ENCODE data around the gene CFAP68. TPM values are rescaled to one million over a fixed set of nuclear protein-coding genes. Genes with fewer than 3 reads are reported as not detected.

The CFAP68 gene
- 16.2 and 17.6 TPM in 2 replicates for polyA plus RNA-seq (2014; cell fraction: cytosol; rRNA removed)
- 27.3 and 28.7 TPM in 2 replicates for polyA plus RNA-seq (2014; cell fraction: nucleus; rRNA removed)

GRCh38 chr11:111878849-111879636 is at the start of gene CFAP68, which contains the start of gene FDXACB1:
Gene CFAP68 (plus strand): TSS chr11:111879541. CDS start chr11:111879561, 20 bp downstream.
Gene FDXACB1 (minus strand): TSS chr11:111879165. CDS start chr11:111879132, 33 bp downstream.
- DNase-seq (ENCODE audit: low spot score) = peak; percentile 96

- DNase-seq (ENCODE audit: low spot score) = peak; percentile 40
These were observed 45.8 kb upstream of the CFAP68 start for GRCh38 chr11:111833524-111833923.

GRCh38 chr11:111834432-111835163 is 44.7 kb upstream of the CFAP68 start:
- no peak for DNase-seq (ENCODE audit: low spot score)

GRCh38 chr11:111835665-111836064 is 43.7 kb upstream of the CFAP68 start:
- DNase-seq (ENCODE audit: low spot score) = no peak

GRCh38 chr11:111836162-111836561 is 43.2 kb upstream of the CFAP68 start:
- DNase-seq (ENCODE audit: low spot score) = no peak

- DNase-seq (ENCODE audit: low spot score) = no peak
These were observed 42.6 kb upstream of the CFAP68 start for GRCh38 chr11:111836721-111837120.

- no peak for DNase-seq (ENCODE audit: low spot score)
These were observed 41.9 kb upstream of the CFAP68 start for GRCh38 chr11:111837366-111837891.

- no peak for DNase-seq (ENCODE audit: low spot score)
These were observed 41.3 kb upstream of the CFAP68 start for GRCh38 chr11:111838054-111838453.

- DNase-seq (ENCODE audit: low spot score) = no peak
These were observed 39.2 kb upstream of the CFAP68 start for GRCh38 chr11:111840143-111840542.

GRCh38 chr11:111841370-111842053 is 37.8 kb upstream of the CFAP68 start:
- DNase-seq (ENCODE audit: low spot score) = peak; percentile 67

GRCh38 chr11:111843661-111844060 is 35.7 kb upstream of the CFAP68 start:
- no peak for DNase-seq (ENCODE audit: low spot score)

- DNase-seq (ENCODE audit: low spot score) = no peak
These were observed 33.9 kb upstream of the CFAP68 start for GRCh38 chr11:111845276-111846028.

- no peak for DNase-seq (ENCODE audit: low spot score)
These were observed 33.3 kb upstream of the CFAP68 start for GRCh38 chr11:111846063-111846462.

- DNase-seq (ENCODE audit: low spot score) = no peak
These were observed 32.7 kb upstream of the CFAP68 start for GRCh38 chr11:111846636-111847035.

GRCh38 chr11:111849631-111850030 is 29.7 kb upstream of the CFAP68 start:
- no peak for DNase-seq (ENCODE audit: low spot score)

GRCh38 chr11:111851067-111851466 is 28.3 kb upstream of the CFAP68 start:
- no peak for DNase-seq (ENCODE audit: low spot score)

GRCh38 chr11:111851636-111852035 is 27.7 kb upstream of the CFAP68 start:
- DNase-seq (ENCODE audit: low spot score) = no peak

- no peak for DNase-seq (ENCODE audit: low spot score)
These were observed 27.2 kb upstream of the CFAP68 start for GRCh38 chr11:111852103-111852502.

GRCh38 chr11:111855506-111855905 is 23.8 kb upstream of the CFAP68 start:
- no peak for DNase-seq (ENCODE audit: low spot score)

- DNase-seq (ENCODE audit: low spot score) = no peak
These were observed 19.1 kb upstream of the CFAP68 start for GRCh38 chr11:111860257-111860656.

GRCh38 chr11:111870113-111870512 is 9.2 kb upstream of the CFAP68 start:
- no peak for DNase-seq (ENCODE audit: low spot score)

Data from SK-N-DZ (cell line).